GM19328 (cell line): ENCODE results near the gene CT45A2.
"Not testable (repeated sequence)": the region's sequence is repeated elsewhere in the genome, so short reads cannot be mapped to it uniquely, and the experiment has no call there.

Experiments
- ATAC-seq: cut with Tn5 transposase; IDR thresholded peaks from one replicate; pipeline ENCODE4 v1.9.1; 2021; ENCODE audit warnings: mild to moderate bottlenecking, moderate library complexity; ENCODE audit not compliant: unreplicated experiment

CT45A2 gene

GRCh38 chrX:135819912-135820311 lies at the start of gene CT45A2:
Gene CT45A2, minus strand, starts transcription at chrX:135820012. Its CDS starts 3,747 bp downstream, at chrX:135816265.
- not testable (repeated sequence) for ATAC-seq

- ATAC-seq, result not testable (repeated sequence)
These were observed 34.6 kb upstream of the CT45A2 start, which contains the start of gene CT45A8 for GRCh38 chrX:135854438-135854837. Gene CT45A8, minus strand, starts transcription at chrX:135854538. Its CDS starts 3,755 bp downstream, at chrX:135850783.

GRCh38 chrX:135837180-135837579 lies 17.4 kb upstream of the CT45A2 start, which contains the start of gene CT45A7:
Gene CT45A7, minus strand, starts transcription at chrX:135837280. Its CDS starts 3,747 bp downstream, at chrX:135833533.
- ATAC-seq, result not testable (repeated sequence)

GRCh38 chrX:135802687-135803086 lies 17.1 kb downstream of the CT45A2 start, which contains the start of gene CT45A6:
Gene CT45A6, minus strand, starts transcription at chrX:135802787. Its CDS starts 3,794 bp downstream, at chrX:135798993.
- ATAC-seq, result not testable (repeated sequence)

- ATAC-seq, result not testable (repeated sequence)
These were observed 34.4 kb downstream of the CT45A2 start, which contains the start of gene CT45A5 for GRCh38 chrX:135785403-135785802. Gene CT45A5, minus strand, starts transcription at chrX:135785503. Its CDS starts 3,774 bp downstream, at chrX:135781729.

- not testable (repeated sequence) for ATAC-seq
These were observed 51.7 kb downstream of the CT45A2 start, which contains the start of gene CT45A3 for GRCh38 chrX:135768091-135768490. Gene CT45A3, minus strand, starts transcription at chrX:135768191. Its CDS starts 3,747 bp downstream, at chrX:135764444.
